GM23248 (cell line): Measurements from ENCODE around the gene ENO2. TPM values are rescaled to one million over a fixed set of nuclear protein-coding genes. Genes with fewer than 3 reads are reported as not detected.

ENCODE experiments used
- DNase-seq: peaks from one replicate; pipeline ENCODE4 v3.0.0-alpha.2; 2015
- H2AFZ ChIP-seq: fragments of 200-600 bp; sonication (generic); 2 replicates; pipeline ENCODE4 v1.6.1; 2016; ENCODE audit warnings: antibody characterized with exemption
- H3F3A ChIP-seq: fragments of 200-600 bp; sonication (generic); 2 replicates; pipeline ENCODE4 v1.6.1; 2016; ENCODE audit warnings: mild to moderate bottlenecking, antibody characterized with exemption, mixed run types; ENCODE audit not compliant: insufficient read depth
- H3K27ac ChIP-seq: fragments of 200-600 bp; sonication (generic); 2 replicates; pipeline ENCODE4 v1.5.1; 2016; ENCODE audit warnings: mild to moderate bottlenecking
- H3K27me3 ChIP-seq: fragments of 200-600 bp; sonication (generic); replicated peaks from 2 replicates; pipeline ENCODE4 v1.6.1; 2016; ENCODE audit warnings: mild to moderate bottlenecking; ENCODE audit not compliant: insufficient read depth
- H3K36me3 ChIP-seq: fragments of 200-600 bp; sonication (generic); 2 replicates; pipeline ENCODE4 v1.6.1; 2016; ENCODE audit warnings: low read depth, mild to moderate bottlenecking
- H3K4me1 ChIP-seq: fragments of 200-600 bp; sonication (generic); 2 replicates; pipeline ENCODE4 v1.6.1; 2016; ENCODE audit warnings: mild to moderate bottlenecking; ENCODE audit not compliant: insufficient read depth
- H3K4me2 ChIP-seq: fragments of 200-600 bp; sonication (generic); one replicate; pipeline ENCODE4 v1.6.1; 2016; ENCODE audit warnings: mild to moderate bottlenecking; ENCODE audit not compliant: unreplicated experiment
- H3K4me3 ChIP-seq: fragments of 200-600 bp; sonication (generic); 2 replicates; pipeline ENCODE4 v1.5.1; 2016; ENCODE audit warnings: mild to moderate bottlenecking
- H3K79me2 ChIP-seq: fragments of 200-600 bp; sonication (generic); 2 replicates; pipeline ENCODE4 v1.6.1; 2016; ENCODE audit warnings: mild to moderate bottlenecking; ENCODE audit not compliant: insufficient read depth
- H3K9ac ChIP-seq: fragments of 200-600 bp; sonication (generic); 2 replicates; pipeline ENCODE4 v1.6.1; 2016; ENCODE audit warnings: mild to moderate bottlenecking
- H3K9me2 ChIP-seq: fragments of 200-600 bp; sonication (generic); 2 replicates; pipeline ENCODE4 v1.6.1; 2016; ENCODE audit warnings: mixed run types, mild to moderate bottlenecking, moderate library complexity; ENCODE audit not compliant: insufficient read depth
- H3K9me3 ChIP-seq: fragments of 200-600 bp; sonication (generic); one replicate; pipeline ENCODE4 v1.6.1; 2017; ENCODE audit warnings: low read depth
- H4K20me1 ChIP-seq: fragments of 200-600 bp; sonication (generic); 2 replicates; pipeline ENCODE4 v1.6.0; 2016; ENCODE audit not compliant: insufficient read depth
- EZH2 ChIP-seq: fragments of 200-600 bp; sonication (generic); IDR thresholded peaks from 2 replicates; pipeline ENCODE4 v1.6.1; 2018; ENCODE audit warnings: antibody characterized with exemption, mild to moderate bottlenecking; ENCODE audit not compliant: insufficient read depth, poor library complexity, severe bottlenecking
- EZH2phosphoT487 ChIP-seq: fragments of 200-600 bp; sonication (generic); IDR thresholded peaks from 2 replicates; pipeline ENCODE4 v1.6.1; 2018; ENCODE audit warnings: antibody characterized with exemption, moderate library complexity, mild to moderate bottlenecking, low read depth; ENCODE audit not compliant: insufficient read depth
- WGBS, 2 experiments: methylation state at CpG; one replicate each; pipeline ENCODE4 v1.1.6; 2015 to 2017; ENCODE audit warnings: low lambda C conversion rate in 2 of 2, low coverage in 1 of 2; ENCODE audit errors: missing lambda C conversion rate in 2 of 2; 5-methylcytosine and 5-hydroxymethylcytosine counted together
- in situ Hi-C: fragments of 300-500 bp; cut with MboI; formaldehyde crosslinking; loops from 2 replicates; pipeline ENCODE4 v1.15.0; 2020
- microRNA counts: library from miRNA; unstranded; fragments of <30 nt; microRNA quantifications from one replicate; lab custom pipeline; 2016
- microRNA-seq: library from miRNA; unstranded; fragments of <30 nt; microRNA quantifications from one replicate; pipeline ENCODE4, GENCODE V29; 2016; ENCODE audit warnings: borderline number of aligned reads
- polyA plus RNA-seq: library from polyadenylated mRNA; unstranded; fragments of >200 nt; fragmentation: Nextera tagmentation; extraction: Ambion mirVana; gene quantifications from 2 replicates; pipeline ENCODE4 v1.2.1, GENCODE V29; 2016
- small RNA-seq: library from RNA; depleted of rRNA; stranded (forward); fragments of <200 nt; gene quantifications from one replicate; pipeline ENCODE3, GENCODE V24; 2014; ENCODE audit warnings: low read depth, low replicate concordance
- total RNA-seq: library from RNA; depleted of rRNA; stranded (reverse); fragments of >200 nt; shearing (Covaris generic); gene quantifications from 2 replicates; pipeline ENCODE4 v1.2.3, GENCODE V29; 2014; rRNA removed

The ENO2 gene
- total and polyA plus RNA-seq, 2 experiments from 2014 or later: 10.1 to 34.2 TPM

DNA sequence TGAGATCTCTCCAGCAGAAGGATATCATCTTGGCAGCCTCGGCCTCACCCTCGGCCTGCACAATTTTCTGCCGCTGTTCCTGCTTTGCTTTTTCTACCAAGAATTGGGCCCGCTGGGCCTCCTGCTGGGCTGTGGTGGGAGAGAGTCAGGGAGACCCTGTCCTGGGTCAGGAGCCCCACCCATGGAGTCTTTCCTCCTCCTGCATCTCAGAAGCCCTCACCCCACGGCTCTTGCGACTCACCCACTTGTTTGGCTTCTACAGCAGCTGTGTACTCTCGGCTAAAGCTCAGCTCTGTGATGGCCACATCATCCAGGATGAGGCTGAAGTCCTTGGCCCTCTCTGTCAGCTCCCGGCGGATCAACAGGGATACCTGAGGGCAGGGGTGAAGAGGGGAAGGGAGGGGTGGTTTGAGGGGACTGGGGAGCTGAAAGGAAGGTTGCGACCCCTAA lies 53.3 kb downstream of the ENO2 start:
- no peak for TF ChIP-seq EZH2
- no peak for TF ChIP-seq EZH2phosphoT487
- Histone ChIP-seq H3K4me1 (peaks cover 19% of the 10 kb centered on the region), H3K36me3 (peaks cover 30% of the 10 kb centered on the region), H3K4me2 (no peak overlapping the region), H3K4me3 (no peak overlapping the region), H3K9ac (no peak overlapping the region), H3K9me3 (no peaks in the 10 kb centered on the region), H3K9me2 (no peaks in the 10 kb centered on the region), H3K27ac (no peak overlapping the region), H3K27me3 (no peaks in the 10 kb centered on the region), H3F3A (peaks cover 45% of the 10 kb centered on the region), H3K79me2 (peaks cover 51% of the 10 kb centered on the region), H2AFZ (no peak overlapping the region), H4K20me1 (no peaks in the 10 kb centered on the region)
- DNase-seq: no peak
- in situ Hi-C loops: no loop called here
- WGBS, 2 experiments: 70 to 83% methylated on average over 7 to 10 of the region's 10 CpGs

DNA sequence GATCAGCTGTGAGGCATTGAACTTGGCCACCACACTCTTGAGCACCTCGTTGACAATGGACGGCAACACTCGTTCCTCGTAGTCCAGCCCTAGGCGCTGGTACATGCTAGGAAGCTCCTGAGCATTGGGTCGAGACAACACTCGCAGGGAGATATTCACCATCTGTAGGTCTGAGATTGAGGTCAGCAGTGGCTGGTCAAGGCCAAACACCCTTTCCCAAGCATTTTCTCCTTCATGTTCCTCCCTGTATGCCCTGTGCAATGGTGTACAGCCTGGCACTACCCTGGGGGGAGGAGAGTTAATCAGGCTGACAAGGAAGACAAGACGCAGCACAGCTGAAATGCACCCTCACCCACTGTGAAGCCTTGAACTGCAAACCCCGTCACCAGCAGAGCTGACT lies 54.0 kb downstream of the ENO2 start:
- no peaks in the 10 kb centered on the region for H3K27me3 ChIP-seq
- H2AFZ ChIP-seq: no peak overlapping the region
- TF ChIP-seq EZH2phosphoT487 (no peak), EZH2 (no peak)
- H3K4me1 ChIP-seq: peaks cover 20% of the 10 kb centered on the region
- no peaks in the 10 kb centered on the region for H3K9me3 ChIP-seq
- H3F3A ChIP-seq: peaks cover 45% of the 10 kb centered on the region
- no peak overlapping the region for H3K4me2 ChIP-seq
- WGBS, 2 experiments: 86 to 92% methylated on average over 9 of the region's 9 CpGs
- peak overlapping the region; percentile 98; the same call in 1 of the 2 replicates for H3K9ac ChIP-seq
- no peak overlapping the region for H3K27ac ChIP-seq
- H3K36me3 ChIP-seq: peaks cover 30% of the 10 kb centered on the region
- H3K79me2 ChIP-seq: peaks cover 58% of the 10 kb centered on the region
- no peak for DNase-seq
- H4K20me1 ChIP-seq: no peaks in the 10 kb centered on the region
- H3K4me3 ChIP-seq: peak overlapping the region; percentile 100; the same call in 1 of the 2 replicates
- in situ Hi-C loops: no loop called here
- H3K9me2 ChIP-seq: no peaks in the 10 kb centered on the region

DNA sequence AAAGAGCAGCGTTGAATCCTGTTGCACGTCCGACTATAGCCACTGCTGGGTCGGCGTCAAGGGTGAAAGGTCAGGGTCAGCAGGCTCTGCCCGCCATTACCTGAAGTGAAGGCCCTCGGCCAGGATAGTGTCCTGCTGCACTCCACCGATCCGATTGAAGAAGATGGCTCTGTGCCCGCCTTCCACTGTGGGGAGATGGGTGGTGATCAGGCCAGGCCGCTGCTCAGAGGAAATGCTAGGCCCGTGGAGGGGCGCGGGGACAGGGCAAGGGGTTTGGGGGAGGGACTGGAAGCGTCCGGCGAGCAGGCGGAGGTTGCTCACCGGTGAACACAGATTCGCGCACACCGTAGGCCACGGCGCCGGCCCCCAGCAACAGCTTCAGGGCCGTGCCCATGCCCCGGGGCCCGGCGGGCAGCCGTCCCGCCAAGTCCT lies 55.7 kb downstream of the ENO2 start:
- Histone ChIP-seq H3K4me2 (peak overlapping the region; percentile 99), H3K9me2 (no peaks in the 10 kb centered on the region), H3K9ac (peak overlapping the region; percentile 98), H4K20me1 (no peaks in the 10 kb centered on the region), H3K27ac (peak overlapping the region; percentile 92), H2AFZ (peak overlapping the region; percentile 59), H3K4me1 (peaks cover 20% of the 10 kb centered on the region), H3F3A (peaks cover 40% of the 10 kb centered on the region), H3K27me3 (no peaks in the 10 kb centered on the region), H3K4me3 (peak overlapping the region; percentile 100), H3K9me3 (no peaks in the 10 kb centered on the region), H3K79me2 (peaks cover 69% of the 10 kb centered on the region), H3K36me3 (peaks cover 44% of the 10 kb centered on the region)
- 1 to 2% methylated on average over 16 to 31 of the region's 31 CpGs for WGBS, 2 experiments
- in situ Hi-C loops: no loop called here
- peak; percentile 34 for DNase-seq
- TF ChIP-seq EZH2phosphoT487: no peak
- TF ChIP-seq EZH2: no peak

MicroRNAs encoded within 50 kb of the gene (microRNA counts, 767-probe panel; counts per million panel counts)
- microRNA hsa-miR-141-3p (lab: Ali Mortazavi, UCI) (447 counts per million, percentile 86 among the panel's probes with 10 or more counts), microRNA hsa-miR-200c-3p (lab: Ali Mortazavi, UCI) (447 counts per million, percentile 86 among the panel's probes with 10 or more counts)

Small RNA genes within 50 kb of the gene (microRNA-seq; reads per million reads assigned to microRNA genes)
- gene MIR141 (6.1 reads per million, percentile 6 among the genes with 10 or more reads in this experiment), gene MIR200C (59.8 reads per million, percentile 44 among the genes with 10 or more reads in this experiment)

Small RNA genes within 50 kb of the gene (small RNA-seq; reads per million reads assigned to genes)
- gene MIR141 (not detected), gene MIR200C (not detected), gene RNU7-1 (not detected), gene SCARNA12 (not detected)

Other genes starting within 250 kb of the ENO2 start
- 17.3 and 26.2 TPM in 2 replicates for gene ZNF384, start 225.2 kb upstream of the ENO2 start, total RNA-seq
- gene ZNF384, start 225.2 kb upstream of the ENO2 start, polyA plus RNA-seq: 23.6 and 26.0 TPM in 2 replicates
- 0.11 TPM in 1 of 2 replicates, not detected in the other for gene PIANP, start 213.8 kb upstream of the ENO2 start, total RNA-seq
- 0.60 and 0.75 TPM in 2 replicates for gene PIANP, start 213.8 kb upstream of the ENO2 start, polyA plus RNA-seq
- 94.5 and 123 TPM in 2 replicates for gene COPS7A, start 190.5 kb upstream of the ENO2 start, total RNA-seq
- 133 and 135 TPM in 2 replicates for gene COPS7A, start 190.5 kb upstream of the ENO2 start, polyA plus RNA-seq
- gene MLF2, start 161.4 kb upstream of the ENO2 start, total RNA-seq: 252 and 313 TPM in 2 replicates
- 386 and 389 TPM in 2 replicates for gene MLF2, start 161.4 kb upstream of the ENO2 start, polyA plus RNA-seq
- gene PTMS, start 148.2 kb upstream of the ENO2 start, total RNA-seq: 109 and 130 TPM in 2 replicates
- gene PTMS, start 148.2 kb upstream of the ENO2 start, polyA plus RNA-seq: 238 and 250 TPM in 2 replicates
- not detected in 2 replicates for gene LAG3, start 142.1 kb upstream of the ENO2 start, total RNA-seq
- gene LAG3, start 142.1 kb upstream of the ENO2 start, polyA plus RNA-seq: 0.29 TPM in 1 of 2 replicates, not detected in the other
- not detected in 2 replicates for gene CD4, start 125.1 kb upstream of the ENO2 start, total RNA-seq
- not detected in 2 replicates for gene CD4, start 125.1 kb upstream of the ENO2 start, polyA plus RNA-seq
- 0.51 and 2.8 TPM in 2 replicates for gene GPR162, start 92.8 kb upstream of the ENO2 start, total RNA-seq
- gene GPR162, start 92.8 kb upstream of the ENO2 start, polyA plus RNA-seq: 0.14 and 0.21 TPM in 2 replicates
- 32.5 and 43.0 TPM in 2 replicates for gene P3H3, start 86.2 kb upstream of the ENO2 start, total RNA-seq
- 37.6 and 39.1 TPM in 2 replicates for gene P3H3, start 86.2 kb upstream of the ENO2 start, polyA plus RNA-seq
- gene GNB3, start 73.7 kb upstream of the ENO2 start, total RNA-seq: 1.0 and 3.2 TPM in 2 replicates
- gene GNB3, start 73.7 kb upstream of the ENO2 start, polyA plus RNA-seq: 1.5 and 2.2 TPM in 2 replicates
- 19.6 and 23.9 TPM in 2 replicates for gene CDCA3, start 63.3 kb upstream of the ENO2 start, total RNA-seq
- gene CDCA3, start 63.3 kb upstream of the ENO2 start, polyA plus RNA-seq: 30.2 and 31.4 TPM in 2 replicates
- gene USP5, start 62.4 kb upstream of the ENO2 start, total RNA-seq: 96.2 and 97.5 TPM in 2 replicates
- gene USP5, start 62.4 kb upstream of the ENO2 start, polyA plus RNA-seq: 73.2 and 77.9 TPM in 2 replicates
- 1,720 and 1,799 TPM in 2 replicates for gene TPI1, start 47.0 kb upstream of the ENO2 start, total RNA-seq
- 1,936 and 1,978 TPM in 2 replicates for gene TPI1, start 47.0 kb upstream of the ENO2 start, polyA plus RNA-seq
- gene SPSB2, start 41.3 kb upstream of the ENO2 start, total RNA-seq: 4.4 and 4.6 TPM in 2 replicates
- gene SPSB2, start 41.3 kb upstream of the ENO2 start, polyA plus RNA-seq: 4.1 and 4.8 TPM in 2 replicates
- 4.3 and 4.6 TPM in 2 replicates for gene LRRC23, start 9.8 kb upstream of the ENO2 start, total RNA-seq
- 4.5 and 6.2 TPM in 2 replicates for gene LRRC23, start 9.8 kb upstream of the ENO2 start, polyA plus RNA-seq
- 6.5 and 8.7 TPM in 2 replicates for gene ATN1, start 13.4 kb downstream of the ENO2 start, total RNA-seq
- gene ATN1, start 13.4 kb downstream of the ENO2 start, polyA plus RNA-seq: 13.3 and 14.7 TPM in 2 replicates
- gene RNU7-1, start 29.2 kb downstream of the ENO2 start, total RNA-seq: not detected in 2 replicates
- gene RNU7-1, start 29.2 kb downstream of the ENO2 start, polyA plus RNA-seq: not detected in 2 replicates
- gene C12orf57, start 29.4 kb downstream of the ENO2 start, total RNA-seq: 261 and 264 TPM in 2 replicates
- 247 and 257 TPM in 2 replicates for gene C12orf57, start 29.4 kb downstream of the ENO2 start, polyA plus RNA-seq
- not detected in 2 replicates for gene PTPN6, start 36.8 kb downstream of the ENO2 start, total RNA-seq
- gene PTPN6, start 36.8 kb downstream of the ENO2 start, polyA plus RNA-seq: 0.21 and 0.35 TPM in 2 replicates
- 212 and 221 TPM in 2 replicates for gene PHB2, start 56.1 kb downstream of the ENO2 start, total RNA-seq
- gene PHB2, start 56.1 kb downstream of the ENO2 start, polyA plus RNA-seq: 130 and 137 TPM in 2 replicates
- 25.9 and 39.2 TPM in 2 replicates for gene EMG1, start 56.3 kb downstream of the ENO2 start, total RNA-seq
- gene EMG1, start 56.3 kb downstream of the ENO2 start, polyA plus RNA-seq: 68.6 and 72.1 TPM in 2 replicates
- 7.7 and 11.8 TPM in 2 replicates for gene LPCAT3, start 103.9 kb downstream of the ENO2 start, total RNA-seq
- gene LPCAT3, start 103.9 kb downstream of the ENO2 start, polyA plus RNA-seq: 19.7 and 20.4 TPM in 2 replicates
- gene C1S, start 146.1 kb downstream of the ENO2 start, total RNA-seq: 174 and 200 TPM in 2 replicates
- 195 and 198 TPM in 2 replicates for gene C1S, start 146.1 kb downstream of the ENO2 start, polyA plus RNA-seq
- 51.1 and 52.2 TPM in 2 replicates for gene C1R, start 177.9 kb downstream of the ENO2 start, total RNA-seq
- gene C1R, start 177.9 kb downstream of the ENO2 start, polyA plus RNA-seq: 75.0 and 78.9 TPM in 2 replicates
- gene C1RL, start 194.6 kb downstream of the ENO2 start, total RNA-seq: 22.2 and 26.7 TPM in 2 replicates
- gene C1RL, start 194.6 kb downstream of the ENO2 start, polyA plus RNA-seq: 14.3 and 14.9 TPM in 2 replicates
- not detected in 2 replicates for gene RBP5, start 214.3 kb downstream of the ENO2 start, total RNA-seq
- 0.38 TPM in 1 of 2 replicates, not detected in the other for gene RBP5, start 214.3 kb downstream of the ENO2 start, polyA plus RNA-seq
- gene CLSTN3, start 215.8 kb downstream of the ENO2 start, total RNA-seq: 4.5 and 12.3 TPM in 2 replicates
- 1.8 and 2.9 TPM in 2 replicates for gene CLSTN3, start 215.8 kb downstream of the ENO2 start, polyA plus RNA-seq